ENCODE measurements around the gene RASSF8. TPM values are rescaled to one million over a fixed set of nuclear protein-coding genes. Genes with fewer than 3 reads are reported as not detected.

Gene RASSF8
- total and polyA plus RNA-seq, 2 donors = 20.9 to 63.1 TPM

DNA sequence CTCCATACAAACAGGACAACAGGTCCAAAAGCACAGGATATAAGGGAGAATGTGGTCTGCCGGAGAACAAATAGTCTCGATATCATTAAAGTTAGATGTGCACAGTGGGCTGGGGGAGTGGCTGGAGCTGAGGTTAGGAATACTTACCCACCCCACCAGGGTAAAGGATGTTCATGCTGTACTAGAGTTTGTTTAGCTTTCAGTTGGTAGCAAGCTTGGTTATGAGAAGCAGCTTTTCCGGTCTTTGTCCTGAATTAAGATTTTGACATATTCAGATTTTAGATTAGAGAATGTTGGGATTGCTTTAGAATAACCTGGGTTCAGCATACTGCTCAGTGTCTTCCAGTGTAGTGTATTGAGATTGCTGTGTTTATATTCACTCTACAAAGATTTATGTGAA, 16.7 kb downstream of the RASSF8 start:
- Histone ChIP-seq H3K4me3 (ENCODE audit: low read depth, low read length) (no peak overlapping the region), H3K4me1 (ENCODE audit: insufficient read depth) (peaks cover 5% of the 10 kb centered on the region), H3K27ac (ENCODE audit: low read depth) (no peak overlapping the region), H3K36me3 (ENCODE audit: insufficient read depth) (no peaks in the 10 kb centered on the region)
- no peak for DNase-seq (ENCODE audit: extremely low spot score)
- WGBS = 94% methylated on average over 3 of the region's 3 CpGs

DNA sequence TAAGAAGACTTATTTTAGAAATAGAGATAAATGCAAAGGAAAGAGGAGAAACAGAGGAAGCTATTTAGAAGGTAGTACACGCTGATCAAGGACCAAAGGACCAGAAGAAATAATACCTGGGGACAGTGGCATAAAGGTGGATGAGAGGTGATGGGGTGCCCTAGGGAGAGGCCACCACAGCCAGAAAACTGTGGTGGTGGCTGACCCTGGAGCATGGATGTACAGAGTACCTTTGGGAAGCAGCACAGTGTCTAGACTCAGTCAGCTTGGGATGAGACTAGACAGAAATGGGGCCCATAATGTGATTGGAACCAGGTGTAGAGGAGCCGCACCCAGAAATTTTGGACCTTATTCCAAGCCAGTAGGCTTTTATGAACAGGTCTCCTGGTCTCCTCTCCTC, 17.2 kb downstream of the RASSF8 start:
- 94% methylated on average over 2 of the region's 2 CpGs for WGBS
- Histone ChIP-seq H3K4me3 (ENCODE audit: low read depth, low read length) (no peak overlapping the region), H3K27ac (ENCODE audit: low read depth) (no peak overlapping the region), H3K36me3 (ENCODE audit: insufficient read depth) (no peaks in the 10 kb centered on the region), H3K4me1 (ENCODE audit: insufficient read depth) (peaks cover 5% of the 10 kb centered on the region)
- no peak for DNase-seq (ENCODE audit: extremely low spot score)

DNA sequence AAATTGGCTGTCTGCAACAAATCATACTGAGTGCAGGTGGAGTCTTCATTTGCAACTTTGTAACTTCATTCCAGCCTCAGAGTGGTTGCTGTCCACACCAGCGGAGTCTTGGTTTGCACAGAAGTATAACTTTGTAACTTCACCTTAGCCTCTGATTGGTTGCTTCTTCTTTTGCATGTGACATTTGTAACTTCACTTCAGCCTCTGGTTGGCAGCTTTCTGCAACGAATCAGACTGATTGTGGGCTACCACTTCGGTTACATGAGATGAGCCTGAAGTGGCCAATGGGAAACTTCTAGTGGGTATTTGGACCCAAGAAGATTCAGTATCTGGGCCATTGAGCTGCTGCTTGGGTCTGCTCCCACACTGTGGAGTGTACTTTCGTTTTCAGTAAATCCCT, 17.8 kb downstream of the RASSF8 start:
- 86% methylated on average over 4 of the region's 4 CpGs for WGBS
- no peaks in the 10 kb centered on the region for H3K36me3 ChIP-seq (ENCODE audit: insufficient read depth)
- H3K4me3 ChIP-seq (ENCODE audit: low read depth, low read length) = no peak overlapping the region
- H3K4me1 ChIP-seq (ENCODE audit: insufficient read depth) = peaks cover 5% of the 10 kb centered on the region
- no peak for DNase-seq (ENCODE audit: extremely low spot score)
- no peak overlapping the region for H3K27ac ChIP-seq (ENCODE audit: low read depth)

- Histone ChIP-seq H3K4me1 (ENCODE audit: insufficient read depth) (peaks cover 3% of the 10 kb centered on the region), H3K27ac (ENCODE audit: low read depth) (no peak overlapping the region)
- WGBS = 94% methylated on average over 5 of the region's 5 CpGs
These were observed 18.6 kb downstream of the RASSF8 start for GRCh38 chr12:25977047-25977446.

DNA sequence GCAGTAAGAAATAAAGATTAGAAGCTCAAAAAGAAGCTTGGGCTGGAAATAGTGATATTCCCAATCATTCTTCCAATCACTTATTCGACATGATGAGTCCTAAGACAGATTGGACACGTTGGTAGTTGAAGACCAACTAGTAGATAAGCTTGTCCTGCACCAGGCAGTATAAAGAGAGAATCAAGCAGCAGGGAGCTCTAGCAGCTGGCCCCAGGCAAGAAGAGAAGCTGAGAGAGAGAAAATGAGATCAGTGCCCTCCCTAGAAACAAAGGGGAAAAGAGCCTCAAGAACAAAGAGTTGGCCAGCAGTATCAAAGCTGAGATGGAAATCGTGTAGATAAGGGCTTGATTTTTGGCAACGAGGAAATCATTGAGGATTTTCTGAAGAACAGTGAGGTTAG, 20.6 kb downstream of the RASSF8 start:
- no peak for DNase-seq (ENCODE audit: extremely low spot score)
- H3K27ac ChIP-seq (ENCODE audit: low read depth) = no peak overlapping the region
- WGBS = 67% methylated on average over 4 of the region's 4 CpGs

More at GRCh38 chr12:25977047-25977446, 18.6 kb downstream of the RASSF8 start:
- H3K36me3 ChIP-seq (ENCODE audit: insufficient read depth) = no peaks in the 10 kb centered on the region
- DNase-seq (ENCODE audit: extremely low spot score) = no peak
- no peak overlapping the region for H3K4me3 ChIP-seq (ENCODE audit: low read depth, low read length)

GRCh38 chr12:25979563-25979962, 21.1 kb downstream of the RASSF8 start:
- Histone ChIP-seq H3K36me3 (ENCODE audit: insufficient read depth) (no peaks in the 10 kb centered on the region), H3K4me3 (ENCODE audit: low read depth, low read length) (no peak overlapping the region), H3K27ac (ENCODE audit: low read depth) (no peak overlapping the region), H3K4me1 (ENCODE audit: insufficient read depth) (peaks cover 3% of the 10 kb centered on the region)
- DNase-seq (ENCODE audit: extremely low spot score) = no peak
- WGBS = 97% methylated on average over 2 of the region's 2 CpGs

More for the DNA sequence above, 20.6 kb downstream of the RASSF8 start:
- peaks cover 3% of the 10 kb centered on the region for H3K4me1 ChIP-seq (ENCODE audit: insufficient read depth)
- H3K36me3 ChIP-seq (ENCODE audit: insufficient read depth) = no peaks in the 10 kb centered on the region
- H3K4me3 ChIP-seq (ENCODE audit: low read depth, low read length) = no peak overlapping the region

DNA sequence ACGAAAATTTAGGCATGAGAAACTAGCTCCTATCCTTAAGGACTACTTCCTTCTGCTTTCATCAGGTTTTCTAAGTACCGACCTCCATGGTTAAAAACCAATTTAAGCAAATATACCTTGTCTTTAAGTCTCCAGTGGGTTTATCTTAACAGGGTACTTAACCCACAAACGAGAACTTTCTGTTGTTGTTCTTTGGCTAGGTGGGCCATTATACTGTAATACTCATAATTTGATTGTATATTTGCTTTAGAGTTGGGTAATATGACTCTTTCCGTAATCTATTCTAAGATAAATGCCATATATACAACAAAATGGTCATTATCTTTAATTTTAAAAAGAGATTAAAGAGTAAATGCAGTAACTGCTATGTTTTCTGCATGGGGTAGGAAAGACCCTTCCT, 21.6 kb downstream of the RASSF8 start:
- Histone ChIP-seq H3K4me1 (ENCODE audit: insufficient read depth) (peaks cover 3% of the 10 kb centered on the region), H3K27ac (ENCODE audit: low read depth) (no peak overlapping the region), H3K36me3 (ENCODE audit: insufficient read depth) (no peaks in the 10 kb centered on the region), H3K4me3 (ENCODE audit: low read depth, low read length) (no peak overlapping the region)
- DNase-seq (ENCODE audit: extremely low spot score) = no peak
- WGBS = 95% methylated on average over 4 of the region's 4 CpGs

DNA sequence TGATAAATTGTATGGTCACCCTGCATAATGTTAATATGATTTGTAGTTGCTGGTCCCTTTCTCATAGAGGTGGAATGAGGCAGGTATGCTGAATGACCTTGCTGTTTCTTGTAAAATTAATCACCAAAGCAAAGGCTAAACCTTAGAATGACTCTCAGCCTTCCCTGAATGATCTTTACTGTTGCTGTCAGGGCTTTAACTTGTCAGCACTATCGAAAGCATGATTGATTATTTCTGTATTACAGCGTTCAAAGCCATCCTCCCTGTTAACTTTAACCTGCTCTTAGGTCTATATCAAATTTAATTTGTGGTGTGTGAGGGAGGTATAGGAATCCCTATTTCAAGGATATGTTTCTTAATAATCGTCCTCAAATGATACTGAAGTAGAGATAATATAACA, 23.1 kb downstream of the RASSF8 start:
- Histone ChIP-seq H3K36me3 (ENCODE audit: insufficient read depth) (no peaks in the 10 kb centered on the region), H3K27ac (ENCODE audit: low read depth) (no peak overlapping the region), H3K4me1 (ENCODE audit: insufficient read depth) (no peaks in the 10 kb centered on the region), H3K4me3 (ENCODE audit: low read depth, low read length) (no peak overlapping the region)
- no peak for DNase-seq (ENCODE audit: extremely low spot score)
- 73% methylated on average over 3 of the region's 3 CpGs for WGBS

GRCh38 chr12:25982416-25982815, 23.9 kb downstream of the RASSF8 start:
- H3K4me3 ChIP-seq (ENCODE audit: low read depth, low read length) = no peak overlapping the region
- H3K27ac ChIP-seq (ENCODE audit: low read depth) = no peak overlapping the region
- WGBS = 0% methylated on average over 1 of the region's 1 CpG
- no peaks in the 10 kb centered on the region for H3K4me1 ChIP-seq (ENCODE audit: insufficient read depth)
- no peak for DNase-seq (ENCODE audit: extremely low spot score)
- no peaks in the 10 kb centered on the region for H3K36me3 ChIP-seq (ENCODE audit: insufficient read depth)

DNA sequence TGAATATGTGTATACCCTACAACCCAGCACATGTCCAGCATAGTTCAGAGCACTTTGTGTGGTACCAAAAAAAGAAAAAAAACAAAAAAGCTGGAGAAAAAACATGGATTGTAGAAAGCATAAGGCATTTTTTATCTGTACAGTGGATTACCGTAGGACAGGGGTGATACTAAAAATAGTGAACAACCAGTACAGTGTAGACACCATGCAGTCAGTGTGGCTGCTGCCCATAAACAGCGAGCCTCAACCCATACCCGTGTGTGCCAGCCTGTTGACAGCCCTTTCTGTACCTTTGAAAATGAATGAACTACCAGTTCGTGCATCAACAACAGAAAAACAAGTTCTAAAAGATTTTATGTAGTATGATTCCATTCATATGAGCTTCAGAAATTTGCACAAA, 25.1 kb downstream of the RASSF8 start:
- no peak overlapping the region for H3K4me3 ChIP-seq (ENCODE audit: low read depth, low read length)
- no peak overlapping the region for H3K27ac ChIP-seq (ENCODE audit: low read depth)
- DNase-seq (ENCODE audit: extremely low spot score) = no peak
- H3K4me1 ChIP-seq (ENCODE audit: insufficient read depth) = no peaks in the 10 kb centered on the region
- WGBS = 84% methylated on average over 4 of the region's 4 CpGs
- H3K36me3 ChIP-seq (ENCODE audit: insufficient read depth) = no peaks in the 10 kb centered on the region

GRCh38 chr12:25984759-25985158, 26.3 kb downstream of the RASSF8 start:
- WGBS = 79% methylated on average over 2 of the region's 2 CpGs
- no peaks in the 10 kb centered on the region for H3K4me1 ChIP-seq (ENCODE audit: insufficient read depth)
- H3K4me3 ChIP-seq (ENCODE audit: low read depth, low read length) = no peak overlapping the region
- H3K27ac ChIP-seq (ENCODE audit: low read depth) = no peak overlapping the region
- DNase-seq (ENCODE audit: extremely low spot score) = no peak
- peaks cover 2% of the 10 kb centered on the region for H3K36me3 ChIP-seq (ENCODE audit: insufficient read depth)

DNA sequence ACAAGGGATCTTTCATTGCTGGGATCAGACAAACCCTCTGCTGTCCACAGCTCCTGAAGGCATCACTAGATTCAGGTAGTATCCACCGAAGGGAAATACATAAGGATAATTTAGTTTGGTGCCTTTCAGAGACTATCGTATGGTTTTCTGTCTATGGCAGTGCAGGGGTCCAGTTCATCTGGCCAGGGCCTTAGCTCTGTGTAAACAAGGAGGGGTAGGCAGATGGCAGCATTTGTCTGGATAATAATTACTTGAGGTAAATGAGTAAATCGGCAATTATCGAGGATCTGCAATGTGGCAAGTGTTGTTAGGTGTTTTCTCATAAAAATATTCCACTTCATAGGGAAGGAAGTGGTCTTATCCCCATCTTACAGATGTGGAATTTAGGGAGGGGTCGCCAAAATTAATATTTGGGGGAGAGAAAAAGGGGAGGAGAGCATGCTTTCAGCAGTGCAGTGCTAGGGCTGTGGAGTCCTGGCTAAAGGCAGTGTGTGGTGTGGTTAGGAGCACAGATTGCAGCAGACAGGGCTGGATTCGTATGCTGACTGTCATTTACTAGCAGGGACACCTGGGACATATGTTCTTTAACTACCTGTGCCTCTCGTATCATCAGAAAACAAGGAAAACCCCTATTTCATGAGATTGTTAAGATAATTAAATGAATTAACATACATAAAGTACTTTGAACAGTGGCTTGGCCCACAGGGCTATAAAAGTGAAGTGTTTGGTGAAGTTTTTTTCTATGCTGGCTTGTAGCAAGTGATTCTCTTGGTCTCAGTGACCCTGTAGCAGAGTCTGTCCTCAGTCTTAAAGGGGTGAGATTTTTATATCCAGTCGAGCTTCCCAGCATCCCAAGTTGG, 27.1 kb downstream of the RASSF8 start:
- no peak overlapping the region for H3K27ac ChIP-seq (ENCODE audit: low read depth)
- no peak for DNase-seq (ENCODE audit: extremely low spot score)
- WGBS = 81% methylated on average over 8 of the region's 8 CpGs
- no peaks in the 10 kb centered on the region for H3K4me1 ChIP-seq (ENCODE audit: insufficient read depth)
- peaks cover 2% of the 10 kb centered on the region for H3K36me3 ChIP-seq (ENCODE audit: insufficient read depth)
- H3K4me3 ChIP-seq (ENCODE audit: low read depth, low read length) = no peak overlapping the region

GRCh38 chr12:25986180-25986579, 27.7 kb downstream of the RASSF8 start:
- H3K27ac ChIP-seq (ENCODE audit: low read depth) = no peak overlapping the region
- H3K36me3 ChIP-seq (ENCODE audit: insufficient read depth) = peaks cover 2% of the 10 kb centered on the region
- no peak for DNase-seq (ENCODE audit: extremely low spot score)
- H3K4me3 ChIP-seq (ENCODE audit: low read depth, low read length) = no peak overlapping the region
- H3K4me1 ChIP-seq (ENCODE audit: insufficient read depth) = no peaks in the 10 kb centered on the region

DNA sequence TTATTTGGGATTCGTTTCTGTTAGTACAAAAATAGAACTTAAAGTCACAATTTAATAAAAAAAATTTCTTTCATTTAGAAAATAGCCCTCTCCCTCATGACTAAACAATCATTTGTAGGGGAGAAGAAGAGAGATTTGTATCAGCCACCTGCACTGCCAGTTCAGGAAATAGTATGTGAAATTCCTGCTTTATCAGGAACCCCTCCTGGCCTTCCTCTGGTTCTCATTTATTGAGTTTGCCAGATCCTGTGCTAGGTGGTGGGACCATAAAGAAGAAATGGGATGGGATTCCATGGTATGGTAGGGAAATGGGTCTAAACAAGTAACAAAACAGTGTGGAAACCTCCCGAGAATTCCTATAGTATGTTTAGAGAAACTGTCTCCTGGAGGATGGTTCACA, 30.0 kb downstream of the RASSF8 start:
- WGBS = 62% methylated on average over 2 of the region's 2 CpGs
- no peak for DNase-seq (ENCODE audit: extremely low spot score)
- Histone ChIP-seq H3K36me3 (ENCODE audit: insufficient read depth) (peaks cover 2% of the 10 kb centered on the region), H3K4me1 (ENCODE audit: insufficient read depth) (no peaks in the 10 kb centered on the region), H3K27ac (ENCODE audit: low read depth) (no peak overlapping the region), H3K4me3 (ENCODE audit: low read depth, low read length) (no peak overlapping the region)

Measured in urinary bladder (tissue), 4 donors.